Type B pancreatic cell (in vitro differentiated cells): ENCODE measurements around the gene RTL10. TPM values are rescaled to one million over a fixed set of nuclear protein-coding genes. Genes with fewer than 3 reads are reported as not detected.

ENCODE experiments used
- DNase-seq: peaks from one replicate; pipeline ENCODE4 v3.0.0; 2021; ENCODE audit warnings: mixed read lengths; ENCODE audit not compliant: unreplicated experiment; ENCODE audit errors: extremely low spot score
- H3K27ac Mint-ChIP-seq: 2 replicates; pipeline ENCODE4 v1.8.0; 2021; ENCODE audit warnings: mild to moderate bottlenecking, mixed read lengths
- H3K27me3 Mint-ChIP-seq: 2 replicates; pipeline ENCODE4 v1.8.0; 2021; ENCODE audit warnings: mixed read lengths
- H3K36me3 Mint-ChIP-seq: 2 replicates; pipeline ENCODE4 v1.8.0; 2021; ENCODE audit warnings: mixed read lengths
- H3K4me1 Mint-ChIP-seq: one replicate; pipeline ENCODE4 v1.8.0; 2021; ENCODE audit warnings: mixed read lengths; ENCODE audit not compliant: unreplicated experiment
- H3K4me3 Mint-ChIP-seq: 2 replicates; pipeline ENCODE4 v1.8.0; 2021; ENCODE audit warnings: mild to moderate bottlenecking, mixed read lengths
- H3K9me3 Mint-ChIP-seq: 2 replicates; pipeline ENCODE4 v1.8.0; 2021; ENCODE audit warnings: mixed read lengths
- CTCF ChIP-seq: fragments of 200-600 bp; sonication (generic); conservative IDR thresholded peaks from 2 replicates; pipeline ENCODE4 v1.5.0; 2021; ENCODE audit warnings: antibody characterized with exemption, mild to moderate bottlenecking
- total RNA-seq: library from RNA; stranded (reverse); gene quantifications from 2 replicates; pipeline ENCODE4 v1.2.1, GENCODE V29; 2021; ENCODE audit warnings: low replicate concordance

Gene RTL10
- total RNA-seq, 1 donor from 2014 or later: 28.8 TPM

GRCh38 chr22:19891317-19892256 lies 36.9 kb upstream of the RTL10 start:
- DNase-seq: no peak
- H3K4me3 Mint-ChIP-seq: peak overlapping the region; percentile 47

GRCh38 chr22:19890502-19891316 lies 36.0 kb upstream of the RTL10 start:
- Mint-ChIP-seq H3K4me3 (no peak overlapping the region), H3K36me3 (no peaks in the 10 kb centered on the region), H3K4me1 (peaks cover 27% of the 10 kb centered on the region), H3K9me3 (no peaks in the 10 kb centered on the region), H3K27me3 (no peaks in the 10 kb centered on the region), H3K27ac (no peak overlapping the region)
- no peak for DNase-seq
- no peak for TF ChIP-seq CTCF

More at GRCh38 chr22:19891317-19892256, 36.9 kb upstream of the RTL10 start:
- Mint-ChIP-seq H3K27ac (no peak overlapping the region), H3K36me3 (no peaks in the 10 kb centered on the region), H3K4me1 (peaks cover 25% of the 10 kb centered on the region), H3K9me3 (no peaks in the 10 kb centered on the region), H3K27me3 (no peaks in the 10 kb centered on the region)
- TF ChIP-seq CTCF: peak; percentile 38

GRCh38 chr22:19889951-19890350 lies 35.3 kb upstream of the RTL10 start:
- Mint-ChIP-seq H3K27ac (no peak overlapping the region), H3K9me3 (no peaks in the 10 kb centered on the region), H3K27me3 (no peaks in the 10 kb centered on the region), H3K36me3 (no peaks in the 10 kb centered on the region), H3K4me3 (no peak overlapping the region), H3K4me1 (peaks cover 29% of the 10 kb centered on the region)
- no peak for DNase-seq
- TF ChIP-seq CTCF: no peak

GRCh38 chr22:19888131-19888746 lies 33.6 kb upstream of the RTL10 start:
- TF ChIP-seq CTCF: no peak
- Mint-ChIP-seq H3K27ac (no peak overlapping the region), H3K27me3 (no peaks in the 10 kb centered on the region), H3K4me3 (no peak overlapping the region), H3K4me1 (peaks cover 29% of the 10 kb centered on the region), H3K36me3 (no peaks in the 10 kb centered on the region), H3K9me3 (no peaks in the 10 kb centered on the region)
- DNase-seq: no peak

GRCh38 chr22:19887256-19887985 lies 32.7 kb upstream of the RTL10 start:
- Mint-ChIP-seq H3K9me3 (no peaks in the 10 kb centered on the region), H3K36me3 (no peaks in the 10 kb centered on the region), H3K27me3 (no peaks in the 10 kb centered on the region), H3K27ac (no peak overlapping the region), H3K4me1 (peaks cover 23% of the 10 kb centered on the region), H3K4me3 (no peak overlapping the region)
- TF ChIP-seq CTCF: no peak
- no peak for DNase-seq
